ENCODE data around the gene SRPK2.

SRPK2 gene

DNA sequence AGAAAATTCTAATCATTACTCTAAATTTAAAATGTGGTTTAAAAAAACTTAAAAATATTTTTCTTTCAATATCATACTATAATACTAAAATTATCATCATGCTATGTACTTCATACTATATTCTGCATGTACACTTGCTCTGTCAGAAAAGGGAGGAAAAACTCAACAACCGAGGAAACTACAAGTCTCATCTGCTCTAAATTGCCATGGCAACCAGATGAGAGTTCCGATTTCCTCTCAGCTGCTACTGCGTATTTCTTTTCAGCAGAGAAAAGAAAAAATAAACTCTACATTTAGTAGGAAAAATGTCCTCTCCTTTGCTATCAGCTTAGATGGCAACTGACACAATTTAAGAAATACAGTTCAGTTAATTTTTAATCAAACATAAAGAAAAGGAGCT lies 178.9 kb downstream of the SRPK2 start:
- TF ChIP-seq TARDBP (IDR thresholded peaks at IDR 0.05) (no peak), ELF4 (IDR thresholded peaks at IDR 0.05) (no peak), LEF1 (IDR thresholded peaks at IDR 0.05; ENCODE audit: borderline replicate concordance) (no peak), FOXM1 (IDR thresholded peaks at IDR 0.05; ENCODE audit: borderline replicate concordance) (no peak), ARNT (IDR thresholded peaks at IDR 0.05) (no peak), NFRKB (IDR thresholded peaks at IDR 0.05) (no peak), FOXK2 (IDR thresholded peaks at IDR 0.05) (no peak), BHLHE40 (IDR thresholded peaks at IDR 0.05; ENCODE audit: borderline replicate concordance) (no peak), L3MBTL2 (conservative IDR thresholded peaks at IDR 0.05) (no peak), CTBP1 (IDR thresholded peaks at IDR 0.05; ENCODE audit: borderline replicate concordance) (no peak), SP1 (IDR thresholded peaks at IDR 0.05) (no peak)
- CTCF ChIA-PET = no interaction called here
- DNase-seq (ENCODE audit: extremely low spot score) = no peak
- POLR2A ChIA-PET = interaction anchor here (1.2 kb wide), 1 partner anchor 10 kb away, joined by 4 read pairs; no protein-coding TSS in a partner anchor

DNA sequence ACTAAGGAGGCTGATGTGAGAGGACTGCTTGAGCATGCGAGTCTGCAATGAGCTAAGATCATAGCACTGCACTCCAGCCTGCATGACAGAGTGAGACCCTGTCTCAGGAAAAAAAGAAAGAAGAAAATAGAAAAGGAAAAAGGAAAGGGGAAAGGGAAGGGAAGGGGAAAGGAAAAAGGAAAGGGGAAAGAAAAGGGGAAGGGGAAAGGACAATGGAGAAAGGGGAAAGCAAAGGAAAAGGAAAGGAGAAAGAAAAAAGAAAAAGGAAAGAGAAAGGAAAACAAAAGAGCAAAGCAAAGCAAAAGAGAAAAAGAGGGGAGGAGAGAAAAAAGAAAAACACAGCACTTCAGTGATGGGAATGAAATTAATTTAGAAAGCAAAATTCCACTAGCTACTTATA lies 179.3 kb downstream of the SRPK2 start:
- POLR2A ChIA-PET = interaction anchor here (1.2 kb wide), 1 partner anchor 10 kb away, joined by 4 read pairs; no protein-coding TSS in a partner anchor
- TF ChIP-seq L3MBTL2 (conservative IDR thresholded peaks at IDR 0.05) = no peak
- TF ChIP-seq FOXM1 (IDR thresholded peaks at IDR 0.05; ENCODE audit: borderline replicate concordance) = no peak
- no peak for TF ChIP-seq BHLHE40 (IDR thresholded peaks at IDR 0.05; ENCODE audit: borderline replicate concordance)
- no peak for TF ChIP-seq TARDBP (IDR thresholded peaks at IDR 0.05)
- no peak for TF ChIP-seq SP1 (IDR thresholded peaks at IDR 0.05)
- no peak for DNase-seq (ENCODE audit: extremely low spot score)
- CTCF ChIA-PET = no interaction called here

DNA sequence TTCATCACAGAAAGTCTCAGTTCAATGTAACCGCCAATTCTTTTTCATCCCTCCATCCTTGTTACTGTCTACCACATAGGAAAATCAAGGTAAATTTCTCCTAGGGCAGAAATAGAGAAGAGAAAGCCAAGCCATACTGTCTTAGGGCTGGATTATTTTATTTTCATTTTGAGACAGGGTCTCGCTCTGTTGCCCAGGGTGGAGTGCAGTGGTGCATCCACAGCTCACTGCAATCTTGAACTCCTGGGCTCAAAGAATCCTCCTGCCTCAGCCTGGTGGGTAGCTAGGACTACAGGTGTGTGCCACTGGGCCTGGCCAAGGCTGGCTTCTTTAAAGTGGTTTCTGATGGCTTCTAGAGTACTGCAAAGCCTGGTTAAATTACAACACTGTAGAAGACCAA lies 181.7 kb downstream of the SRPK2 start:
- ChIA-PET POLR2A (no interaction called here), CTCF (no interaction called here)
- TF ChIP-seq FOXA1 (IDR thresholded peaks at IDR 0.05) = no peak
- DNase-seq (ENCODE audit: extremely low spot score) = no peak

DNA sequence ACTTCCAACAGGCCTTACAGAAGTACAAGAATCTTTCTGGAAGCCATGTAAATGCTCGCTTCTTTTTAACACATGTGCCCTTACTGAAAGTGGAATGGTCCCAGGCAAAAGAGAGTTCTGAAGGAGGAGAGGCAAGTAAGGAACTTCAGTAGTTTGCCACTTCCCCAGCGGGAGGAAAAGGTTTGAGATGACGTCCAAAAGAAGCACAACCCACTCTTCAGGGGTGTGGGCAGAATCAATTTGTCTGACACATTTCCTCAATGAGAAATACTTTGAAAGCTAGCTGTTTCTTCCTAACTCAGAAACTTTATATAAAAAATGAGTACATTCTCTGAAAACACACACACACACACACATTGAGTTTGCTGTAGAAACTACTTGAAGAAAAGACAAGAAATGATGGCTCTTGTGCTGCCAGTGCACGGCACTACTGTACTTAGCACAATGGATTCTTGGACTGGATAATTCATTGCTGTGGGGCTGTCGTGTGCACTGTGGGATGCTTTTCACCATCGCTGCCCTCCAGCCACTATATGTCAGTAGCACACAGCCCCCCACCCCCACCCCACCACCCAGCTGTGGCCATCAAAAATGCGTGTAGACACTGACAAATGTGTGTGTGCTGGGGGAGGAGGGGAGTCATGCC lies 183.0 kb downstream of the SRPK2 start:
- no peak for DNase-seq (ENCODE audit: extremely low spot score)
- TF ChIP-seq ELF4 (IDR thresholded peaks at IDR 0.05) = no peak
- no peak for TF ChIP-seq FOXM1 (IDR thresholded peaks at IDR 0.05; ENCODE audit: borderline replicate concordance)
- TF ChIP-seq FOXA1 (IDR thresholded peaks at IDR 0.05) = no peak
- TF ChIP-seq ZNF384 (IDR thresholded peaks at IDR 0.05) = no peak
- TF ChIP-seq L3MBTL2 (conservative IDR thresholded peaks at IDR 0.05) = no peak
- no peak for TF ChIP-seq FOXK2 (IDR thresholded peaks at IDR 0.05)
- TF ChIP-seq SUZ12 (IDR thresholded peaks at IDR 0.05) = no peak
- no peak for TF ChIP-seq TARDBP (IDR thresholded peaks at IDR 0.05)
- TF ChIP-seq NFRKB (IDR thresholded peaks at IDR 0.05) = no peak
- no peak for TF ChIP-seq HDGF (IDR thresholded peaks at IDR 0.05; ENCODE audit: borderline replicate concordance)
- TF ChIP-seq, protein P1, sequence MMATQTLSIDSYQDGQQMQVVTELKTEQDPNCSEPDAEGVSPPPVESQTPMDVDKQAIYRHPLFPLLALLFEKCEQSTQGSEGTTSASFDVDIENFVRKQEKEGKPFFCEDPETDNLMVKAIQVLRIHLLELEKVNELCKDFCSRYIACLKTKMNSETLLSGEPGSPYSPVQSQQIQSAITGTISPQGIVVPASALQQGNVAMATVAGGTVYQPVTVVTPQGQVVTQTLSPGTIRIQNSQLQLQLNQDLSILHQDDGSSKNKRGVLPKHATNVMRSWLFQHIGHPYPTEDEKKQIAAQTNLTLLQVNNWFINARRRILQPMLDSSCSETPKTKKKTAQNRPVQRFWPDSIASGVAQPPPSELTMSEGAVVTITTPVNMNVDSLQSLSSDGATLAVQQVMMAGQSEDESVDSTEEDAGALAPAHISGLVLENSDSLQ (IDR thresholded peaks at IDR 0.05) = no peak
- TF ChIP-seq ARNT (IDR thresholded peaks at IDR 0.05) = no peak
- no peak for TF ChIP-seq CTBP1 (IDR thresholded peaks at IDR 0.05; ENCODE audit: borderline replicate concordance)
- no peak for TF ChIP-seq SP1 (IDR thresholded peaks at IDR 0.05)
- no peak for TF ChIP-seq LEF1 (IDR thresholded peaks at IDR 0.05; ENCODE audit: borderline replicate concordance)
- POLR2A ChIA-PET = no interaction called here
- CTCF ChIA-PET = no interaction called here

DNA sequence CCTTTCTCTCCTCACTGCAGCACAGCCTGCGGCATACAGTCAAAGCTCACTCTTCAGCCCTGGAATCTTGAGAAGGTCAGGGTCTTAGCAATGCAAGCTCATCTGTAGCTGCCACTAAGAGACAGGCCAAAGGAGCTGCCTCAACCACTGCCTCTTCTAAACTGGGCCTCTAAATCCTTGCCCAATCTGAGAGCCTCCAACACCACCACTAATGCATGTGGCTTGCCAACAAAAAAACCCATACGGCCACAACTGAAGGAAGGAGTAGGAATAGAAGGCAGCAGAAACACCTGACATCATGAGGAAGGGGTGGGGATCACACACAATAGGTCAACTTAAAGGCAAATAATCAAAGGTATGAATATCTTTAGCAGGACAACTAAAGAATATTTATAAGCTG lies 183.8 kb downstream of the SRPK2 start:
- ChIA-PET POLR2A (no interaction called here), CTCF (interaction anchor here (0.6 kb wide), 1 partner anchor 46 kb away, joined by 3 read pairs; no protein-coding TSS in a partner anchor)
- DNase-seq (ENCODE audit: extremely low spot score) = no peak
- TF ChIP-seq ARNT (IDR thresholded peaks at IDR 0.05) (no peak), HDGF (IDR thresholded peaks at IDR 0.05; ENCODE audit: borderline replicate concordance) (no peak), SP1 (IDR thresholded peaks at IDR 0.05) (no peak), FOXK2 (IDR thresholded peaks at IDR 0.05) (no peak), BHLHE40 (IDR thresholded peaks at IDR 0.05; ENCODE audit: borderline replicate concordance) (no peak), L3MBTL2 (conservative IDR thresholded peaks at IDR 0.05) (no peak)

DNA sequence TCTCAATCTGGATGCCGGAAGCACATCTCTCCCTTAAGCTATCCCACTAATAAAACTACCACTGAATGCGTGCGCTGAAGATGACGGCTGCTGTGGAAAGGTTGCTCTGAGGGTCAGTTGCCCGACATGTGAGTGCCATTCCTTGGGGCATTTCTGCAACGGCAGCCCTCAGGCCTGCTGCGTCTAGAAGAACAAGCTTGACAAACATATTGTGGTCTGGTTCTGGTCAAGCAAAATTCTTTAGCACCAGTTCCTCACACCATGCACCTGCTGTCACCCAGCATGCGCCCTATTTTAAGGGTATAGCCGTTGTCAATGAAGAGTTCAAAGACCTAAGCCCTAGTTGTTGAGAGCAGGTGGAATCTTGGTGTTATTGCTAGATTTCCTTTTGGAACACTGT lies 184.2 kb downstream of the SRPK2 start:
- DNase-seq (ENCODE audit: extremely low spot score) = no peak
- ChIA-PET CTCF (interaction anchor here (0.6 kb wide), 1 partner anchor 46 kb away, joined by 3 read pairs; no protein-coding TSS in a partner anchor), POLR2A (no interaction called here)
- no peak for TF ChIP-seq SUZ12 (IDR thresholded peaks at IDR 0.05)
- no peak for TF ChIP-seq CTBP1 (IDR thresholded peaks at IDR 0.05; ENCODE audit: borderline replicate concordance)
- TF ChIP-seq FOXM1 (IDR thresholded peaks at IDR 0.05; ENCODE audit: borderline replicate concordance) = no peak
- no peak for TF ChIP-seq SP1 (IDR thresholded peaks at IDR 0.05)
- TF ChIP-seq ELF4 (IDR thresholded peaks at IDR 0.05) = no peak
- TF ChIP-seq BHLHE40 (IDR thresholded peaks at IDR 0.05; ENCODE audit: borderline replicate concordance) = no peak
- TF ChIP-seq ARNT (IDR thresholded peaks at IDR 0.05) = no peak

DNA sequence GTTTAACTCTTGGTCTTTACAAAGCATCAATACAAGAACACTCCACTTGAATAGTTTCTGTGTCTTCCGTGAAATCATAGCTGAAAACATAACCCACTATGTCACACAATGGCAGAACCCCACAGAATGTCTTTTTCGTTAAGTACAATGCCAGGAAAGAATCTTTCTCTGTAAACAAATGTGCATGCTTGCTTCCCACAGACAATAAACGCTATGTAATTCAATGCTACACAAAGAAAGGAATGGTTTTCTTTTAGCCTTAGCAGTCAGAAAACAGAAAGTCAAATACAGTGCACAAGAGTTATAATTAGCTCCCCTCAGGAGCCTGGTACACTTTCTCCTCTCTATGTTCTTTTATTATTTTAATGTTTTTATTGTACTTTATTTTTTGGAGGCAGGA lies 186.1 kb downstream of the SRPK2 start:
- POLR2A ChIA-PET = no interaction called here
- TF ChIP-seq BHLHE40 (IDR thresholded peaks at IDR 0.05; ENCODE audit: borderline replicate concordance) (no peak), ELF4 (IDR thresholded peaks at IDR 0.05) (no peak), FOXA1 (IDR thresholded peaks at IDR 0.05) (no peak), L3MBTL2 (conservative IDR thresholded peaks at IDR 0.05) (no peak), SP1 (IDR thresholded peaks at IDR 0.05) (no peak), NFRKB (IDR thresholded peaks at IDR 0.05) (no peak)
- DNase-seq (ENCODE audit: extremely low spot score) = no peak
- CTCF ChIA-PET = no interaction called here

DNA sequence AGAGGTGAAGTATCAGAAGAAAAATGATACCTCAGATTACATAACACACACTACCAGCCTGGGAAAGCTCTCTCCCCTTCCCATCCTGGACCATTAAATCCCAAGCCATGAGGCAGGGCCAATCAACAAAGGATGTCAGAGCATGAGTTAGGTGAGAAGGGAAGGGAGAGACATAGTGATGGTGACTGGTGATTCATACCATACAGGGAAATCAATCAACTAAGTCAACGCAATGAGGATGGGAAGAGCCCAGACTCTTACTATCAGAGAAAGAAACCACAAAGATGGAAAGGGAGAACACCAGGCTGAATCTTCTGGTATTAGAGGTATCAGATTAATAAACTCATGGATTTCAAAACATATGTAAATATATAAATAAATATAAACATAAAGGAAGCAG lies 189.3 kb downstream of the SRPK2 start:
- TF ChIP-seq FOXK2 (IDR thresholded peaks at IDR 0.05) = no peak
- TF ChIP-seq LEF1 (IDR thresholded peaks at IDR 0.05; ENCODE audit: borderline replicate concordance) = no peak
- no peak for TF ChIP-seq TARDBP (IDR thresholded peaks at IDR 0.05)
- no peak for TF ChIP-seq ZNF384 (IDR thresholded peaks at IDR 0.05)
- TF ChIP-seq L3MBTL2 (conservative IDR thresholded peaks at IDR 0.05) = no peak
- no peak for TF ChIP-seq FOXA1 (IDR thresholded peaks at IDR 0.05)
- no peak for TF ChIP-seq NFRKB (IDR thresholded peaks at IDR 0.05)
- no peak for TF ChIP-seq HDGF (IDR thresholded peaks at IDR 0.05; ENCODE audit: borderline replicate concordance)
- no peak for TF ChIP-seq SUZ12 (IDR thresholded peaks at IDR 0.05)
- TF ChIP-seq, protein P1 (IDR thresholded peaks at IDR 0.05) = no peak
- no peak for TF ChIP-seq BHLHE40 (IDR thresholded peaks at IDR 0.05; ENCODE audit: borderline replicate concordance)
- no peak for TF ChIP-seq CTBP1 (IDR thresholded peaks at IDR 0.05; ENCODE audit: borderline replicate concordance)
- no peak for TF ChIP-seq SP1 (IDR thresholded peaks at IDR 0.05)
- TF ChIP-seq ARNT (IDR thresholded peaks at IDR 0.05) = no peak
- no peak for TF ChIP-seq FOXM1 (IDR thresholded peaks at IDR 0.05; ENCODE audit: borderline replicate concordance)
- TF ChIP-seq ELF4 (IDR thresholded peaks at IDR 0.05) = no peak
- CTCF ChIA-PET = interaction anchor here (0.6 kb wide), 1 partner anchor 12 kb away, joined by 3 read pairs; no protein-coding TSS in a partner anchor
- DNase-seq (ENCODE audit: extremely low spot score) = no peak
- POLR2A ChIA-PET = no interaction called here

Data from HEK293T (cell line).